BE2C (cell line): ENCODE data around the gene FFAR2.

Source experiments
- DNase-seq: peaks from one replicate; pipeline ENCODE4 v3.0.0-alpha.2; 2020
- H3K27me3 ChIP-seq: fragments of 250-450 bp; sonication (Bioruptor Pico); 2 replicates; pipeline ENCODE4 v1.5.1; 2020; ENCODE audit warnings: mild to moderate bottlenecking
- H3K36me3 ChIP-seq: fragments of 250-450 bp; sonication (Bioruptor Pico); 2 replicates; pipeline ENCODE4 v1.5.1; 2020; ENCODE audit warnings: mild to moderate bottlenecking
- H3K4me1 ChIP-seq: fragments of 250-450 bp; sonication (Bioruptor Pico); 2 replicates; pipeline ENCODE4 v1.5.1; 2020
- H3K4me3 ChIP-seq: 2 replicates; pipeline ENCODE4 v1.5.1; 2011; ENCODE audit warnings: low read depth, low read length
- H3K9me3 ChIP-seq: fragments of 250-450 bp; sonication (Bioruptor Pico); 2 replicates; pipeline ENCODE4 v1.5.1; 2020
- TF ChIP-seq, protein P1 (sequence below): IDR thresholded peaks from 2 replicates; pipeline ENCODE4 v1.5.1; 2012; ENCODE audit warnings: mild to moderate bottlenecking, low read depth, low read length

Gene FFAR2

DNA sequence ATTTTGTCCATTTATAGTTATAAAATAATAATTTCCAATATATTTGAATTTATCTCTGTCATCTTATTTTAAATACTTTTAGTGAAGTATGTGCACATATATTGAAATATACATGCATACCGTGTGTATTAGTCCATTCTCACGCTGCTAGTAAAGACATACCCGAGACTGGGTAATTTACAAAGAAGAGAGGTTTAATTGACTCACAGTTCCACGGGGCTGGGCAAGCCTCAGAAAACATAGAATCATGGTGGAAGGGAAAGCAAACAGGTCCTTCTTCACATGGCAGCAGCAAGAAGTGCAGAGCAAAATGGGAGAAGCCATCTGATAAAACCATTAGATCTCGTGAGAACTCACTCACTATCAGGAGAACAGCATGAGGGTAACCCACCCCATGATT is 37.6 kb upstream of the FFAR2 start:
- Histone ChIP-seq H3K9me3 (no peaks in the 10 kb centered on the region), H3K4me3 (no peak overlapping the region), H3K27me3 (no peaks in the 10 kb centered on the region), H3K4me1 (no peaks in the 10 kb centered on the region), H3K36me3 (no peaks in the 10 kb centered on the region)
- DNase-seq = no peak
- TF ChIP-seq, protein P1, sequence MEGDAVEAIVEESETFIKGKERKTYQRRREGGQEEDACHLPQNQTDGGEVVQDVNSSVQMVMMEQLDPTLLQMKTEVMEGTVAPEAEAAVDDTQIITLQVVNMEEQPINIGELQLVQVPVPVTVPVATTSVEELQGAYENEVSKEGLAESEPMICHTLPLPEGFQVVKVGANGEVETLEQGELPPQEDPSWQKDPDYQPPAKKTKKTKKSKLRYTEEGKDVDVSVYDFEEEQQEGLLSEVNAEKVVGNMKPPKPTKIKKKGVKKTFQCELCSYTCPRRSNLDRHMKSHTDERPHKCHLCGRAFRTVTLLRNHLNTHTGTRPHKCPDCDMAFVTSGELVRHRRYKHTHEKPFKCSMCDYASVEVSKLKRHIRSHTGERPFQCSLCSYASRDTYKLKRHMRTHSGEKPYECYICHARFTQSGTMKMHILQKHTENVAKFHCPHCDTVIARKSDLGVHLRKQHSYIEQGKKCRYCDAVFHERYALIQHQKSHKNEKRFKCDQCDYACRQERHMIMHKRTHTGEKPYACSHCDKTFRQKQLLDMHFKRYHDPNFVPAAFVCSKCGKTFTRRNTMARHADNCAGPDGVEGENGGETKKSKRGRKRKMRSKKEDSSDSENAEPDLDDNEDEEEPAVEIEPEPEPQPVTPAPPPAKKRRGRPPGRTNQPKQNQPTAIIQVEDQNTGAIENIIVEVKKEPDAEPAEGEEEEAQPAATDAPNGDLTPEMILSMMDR = no peak

DNA sequence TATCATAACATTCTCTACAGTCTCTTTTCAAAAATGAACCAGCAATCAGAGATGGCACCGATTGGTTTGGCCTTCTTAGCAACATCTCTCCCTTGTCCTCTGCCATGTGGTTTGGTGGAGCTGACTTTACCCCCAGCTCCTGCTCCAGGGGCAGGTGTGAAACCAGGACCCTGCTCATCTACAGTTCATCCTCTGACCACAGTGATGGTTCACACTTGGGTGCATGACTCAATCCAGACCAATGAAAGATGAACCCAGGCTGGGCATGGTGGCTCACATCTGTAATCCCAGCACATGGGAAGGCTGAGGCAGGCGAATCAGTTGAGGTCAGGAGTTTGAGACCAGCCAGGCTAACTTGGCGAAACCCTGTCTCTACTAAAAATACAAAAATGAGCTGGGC is 33.6 kb upstream of the FFAR2 start:
- Histone ChIP-seq H3K27me3 (no peaks in the 10 kb centered on the region), H3K9me3 (no peaks in the 10 kb centered on the region), H3K36me3 (no peaks in the 10 kb centered on the region), H3K4me1 (no peaks in the 10 kb centered on the region), H3K4me3 (no peak overlapping the region)
- TF ChIP-seq, protein P1 = no peak
- DNase-seq = no peak

DNA sequence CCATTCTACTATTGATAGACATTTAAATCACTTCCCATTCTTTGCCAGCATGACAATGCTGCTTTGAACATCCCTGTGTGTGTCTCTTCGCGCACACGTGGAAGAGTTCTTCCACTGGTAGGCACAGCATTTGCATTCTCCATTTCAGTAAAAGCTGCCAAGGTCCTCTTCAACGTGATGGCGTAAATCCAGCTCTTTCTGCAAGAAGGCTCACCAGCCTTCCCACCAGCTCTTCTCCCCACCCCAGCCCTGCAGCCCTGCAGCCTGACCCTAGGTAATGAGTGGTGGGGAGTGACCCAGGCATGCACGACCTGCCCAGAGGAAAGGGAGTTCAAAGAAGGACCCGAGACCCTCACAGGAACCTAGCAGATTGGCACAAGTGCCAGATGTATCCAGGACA is 31.7 kb upstream of the FFAR2 start:
- Histone ChIP-seq H3K4me3 (no peak overlapping the region), H3K27me3 (no peaks in the 10 kb centered on the region), H3K4me1 (no peaks in the 10 kb centered on the region), H3K9me3 (no peaks in the 10 kb centered on the region), H3K36me3 (no peaks in the 10 kb centered on the region)
- TF ChIP-seq, protein P1 = no peak
- DNase-seq = no peak

DNA sequence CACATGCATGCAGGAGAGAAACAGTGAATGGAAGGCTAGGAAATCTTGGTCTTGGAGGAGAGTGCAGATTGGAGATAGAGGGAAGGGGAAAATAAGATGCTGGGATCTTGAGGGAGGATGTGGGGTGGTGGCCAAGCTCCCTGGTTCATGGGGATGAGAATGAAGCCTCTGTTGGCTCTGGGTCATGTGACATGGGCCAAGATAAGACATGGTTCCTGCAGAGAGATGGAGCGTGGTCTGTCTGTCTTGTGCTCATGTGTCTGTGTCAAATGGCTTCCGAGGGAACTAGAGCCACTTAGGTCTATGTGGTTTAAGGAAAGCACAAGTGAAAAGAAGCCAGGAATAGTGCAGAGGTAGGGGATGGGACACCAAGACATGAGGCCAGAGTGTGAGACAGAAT is 30.8 kb upstream of the FFAR2 start:
- H3K36me3 ChIP-seq = no peaks in the 10 kb centered on the region
- no peaks in the 10 kb centered on the region; the same call in 1 of the 2 replicates for H3K4me1 ChIP-seq
- no peak overlapping the region for H3K4me3 ChIP-seq
- TF ChIP-seq, protein P1 = no peak
- DNase-seq = no peak
- H3K27me3 ChIP-seq = no peaks in the 10 kb centered on the region
- no peaks in the 10 kb centered on the region for H3K9me3 ChIP-seq

DNA sequence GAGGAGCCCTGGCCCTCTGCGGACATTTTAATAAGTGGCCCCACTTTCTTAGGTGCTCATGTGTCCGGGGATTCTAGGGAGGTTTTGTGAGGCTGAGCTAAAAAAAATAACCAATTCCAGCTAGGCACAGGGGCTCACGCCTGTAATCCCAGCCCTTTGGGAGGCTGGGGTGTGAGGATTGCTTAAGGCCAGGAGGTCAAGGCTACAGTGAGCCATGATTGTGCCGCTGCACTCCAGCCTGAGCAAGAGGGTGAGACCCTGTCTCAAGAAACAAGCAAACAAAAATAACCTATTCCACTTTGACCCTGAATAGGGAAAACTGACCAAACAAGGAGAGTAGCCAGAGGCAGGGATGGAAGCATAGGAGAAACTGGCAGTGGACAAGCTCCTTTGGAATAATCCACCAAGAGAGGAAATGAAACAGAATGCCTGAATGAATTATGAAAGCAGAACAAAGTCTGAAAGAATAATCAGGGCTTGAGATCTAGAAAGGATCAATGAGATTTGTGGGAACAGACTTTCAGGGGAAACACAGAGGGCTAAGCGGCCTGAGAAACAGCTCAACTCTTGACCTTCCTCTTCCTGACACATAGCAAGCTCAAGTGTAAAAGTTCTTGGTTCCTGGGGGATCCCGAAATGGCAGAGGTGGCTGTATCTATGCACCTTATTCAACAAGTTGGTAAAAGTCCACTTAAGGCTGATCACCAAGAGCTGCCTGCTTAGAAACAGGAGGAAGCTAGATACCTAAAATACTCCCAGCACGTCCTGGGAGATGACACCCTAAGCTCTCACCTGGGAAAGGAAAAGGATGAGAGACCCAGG is 30.1 kb upstream of the FFAR2 start:
- TF ChIP-seq, protein P1 = no peak
- DNase-seq = no peak
- no peaks in the 10 kb centered on the region for H3K27me3 ChIP-seq
- H3K4me3 ChIP-seq = no peak overlapping the region
- H3K4me1 ChIP-seq = no peaks in the 10 kb centered on the region; the same call in 1 of the 2 replicates
- no peaks in the 10 kb centered on the region for H3K36me3 ChIP-seq
- H3K9me3 ChIP-seq = no peaks in the 10 kb centered on the region

DNA sequence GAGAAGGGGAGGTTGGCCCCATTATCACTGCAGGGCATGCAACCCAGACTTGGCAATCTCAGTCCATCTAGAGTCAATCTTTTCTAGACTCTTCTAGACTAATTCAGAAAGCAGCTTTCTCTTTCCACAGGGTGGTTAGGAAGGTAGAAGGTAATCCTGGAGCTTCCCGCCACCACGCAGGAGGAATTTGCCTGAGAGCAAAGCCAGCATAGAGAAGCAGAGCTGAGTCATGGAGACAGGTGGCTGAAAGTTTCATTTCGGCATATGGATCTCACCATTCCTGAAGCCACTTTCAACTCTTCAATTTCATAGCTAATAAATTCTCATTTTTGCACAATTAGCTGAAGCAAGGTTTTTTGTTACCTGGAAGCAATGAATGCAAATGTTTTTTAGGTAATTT is 29.0 kb upstream of the FFAR2 start:
- Histone ChIP-seq H3K27me3 (no peaks in the 10 kb centered on the region), H3K36me3 (no peaks in the 10 kb centered on the region), H3K4me3 (no peak overlapping the region), H3K4me1 (no peaks in the 10 kb centered on the region; the same call in 1 of the 2 replicates), H3K9me3 (no peaks in the 10 kb centered on the region)
- TF ChIP-seq, protein P1 = no peak
- DNase-seq = no peak
